H1 (cell line): Measurements from ENCODE around the gene TMOD4. TPM values are rescaled to one million over a fixed set of nuclear protein-coding genes. Genes with fewer than 3 reads are reported as not detected.

Experiments used
- CTCF ChIA-PET: fragments of 300-600 bp; sonication (Branson Sonifier 250); formaldehyde crosslinking; loops from one replicate; lab custom pipeline; 2021; ENCODE audit not compliant: partially characterized antibody; lab: Charles Lee
- POLR2A ChIA-PET: fragments of 300-600 bp; sonication (Branson Sonifier 250); formaldehyde crosslinking; loops from one replicate; lab custom pipeline; 2021; ENCODE audit warnings: inconsistent platforms; ENCODE audit not compliant: partially characterized antibody; lab: Charles Lee
- DNase-seq, 2 experiments: peaks; one replicate each; pipeline versions ENCODE4 v3.0.0 to v3.0.0-alpha.2; 2010 to 2022; ENCODE audit warnings: low spot score in 2 of 2, low read depth in 1 of 2, mixed read lengths in 1 of 2
- FAIRE-seq: peaks from 2 replicates; lab custom pipeline; 2011; peaks lifted over from hg19 to GRCh38; lab: Jason Lieb, UNC
- H2AFZ ChIP-seq: 2 replicates; pipeline ENCODE4 v1.8.1; 2012; ENCODE audit warnings: low read length, inconsistent platforms
- H2AK5ac ChIP-seq: 2 replicates; pipeline ENCODE4 v1.6.1; 2013; ENCODE audit warnings: low read depth, low read length
- H2BK120ac ChIP-seq: replicated peaks from 2 replicates; pipeline ENCODE3; 2013; ENCODE audit warnings: low read depth, low read length, inconsistent platforms
- H2BK12ac ChIP-seq: 2 replicates; pipeline ENCODE4 v1.6.1; 2013; ENCODE audit warnings: low read depth, low read length
- H2BK15ac ChIP-seq: 2 replicates; pipeline ENCODE4 v1.6.1; 2013; ENCODE audit warnings: low read length
- H2BK20ac ChIP-seq: 2 replicates; pipeline ENCODE4 v1.6.1; 2013; ENCODE audit warnings: low read length
- H2BK5ac ChIP-seq: 2 replicates; pipeline ENCODE4 v1.6.1; 2013; ENCODE audit warnings: low read depth, low read length
- H3K14ac ChIP-seq: 2 replicates; pipeline ENCODE4 v1.6.1; 2013; ENCODE audit warnings: inconsistent platforms; ENCODE audit not compliant: insufficient read length
- H3K18ac ChIP-seq: 2 replicates; pipeline ENCODE4 v1.6.1; 2013; ENCODE audit warnings: low read length; ENCODE audit errors: extremely low read depth
- H3K23ac ChIP-seq: 2 replicates; pipeline ENCODE4 v1.6.1; 2013; ENCODE audit warnings: inconsistent platforms; ENCODE audit not compliant: insufficient read length
- H3K23me2 ChIP-seq: 2 replicates; pipeline ENCODE4 v1.6.1; 2013; ENCODE audit warnings: low read depth, low read length
- H3K27ac ChIP-seq: 2 replicates; pipeline ENCODE4 v1.6.1; 2011; ENCODE audit warnings: low read depth, low read length, inconsistent platforms
- H3K27me3 ChIP-seq, 4 experiments: replicated peaks in 1 of 4; 1 replicate in 1 of 4; 2 replicates in 3 of 4; pipeline versions ENCODE4 v1.6.1 to v1.8.1; 2011 to 2013; ENCODE audit warnings: low read length in 3 of 4, mild to moderate bottlenecking in 3 of 4, inconsistent platforms in 2 of 4, mixed read lengths in 2 of 4, moderate library complexity in 1 of 4; ENCODE audit not compliant: control insufficient read depth in 3 of 4, insufficient read depth in 3 of 4; ENCODE audit errors: extremely low read depth in 1 of 4
- H3K36me3 ChIP-seq, 4 experiments: 2 replicates each; pipeline versions ENCODE4 v1.6.1 to v1.8.1; 2011 to 2013; ENCODE audit warnings: mild to moderate bottlenecking in 4 of 4, low read length in 3 of 4, moderate library complexity in 2 of 4, control low read depth in 1 of 4, inconsistent platforms in 1 of 4; ENCODE audit not compliant: insufficient read depth in 4 of 4, control insufficient read depth in 2 of 4
- H3K4ac ChIP-seq: replicated peaks from 2 replicates; pipeline ENCODE3; 2013; ENCODE audit warnings: low read length, low read depth, mixed read lengths, inconsistent platforms; ENCODE audit not compliant: insufficient read length
- H3K4me1 ChIP-seq, 4 experiments: replicated peaks in 1 of 4; 1 replicate in 1 of 4; 2 replicates in 3 of 4; pipeline versions ENCODE4 v1.6.1 to v1.8.1; 2011 to 2013; ENCODE audit warnings: low read length in 3 of 4, inconsistent platforms in 2 of 4, mixed read lengths in 1 of 4; ENCODE audit not compliant: insufficient read depth in 4 of 4, control insufficient read depth in 3 of 4
- H3K4me2 ChIP-seq, 2 experiments: 2 replicates each; pipeline versions ENCODE4 v1.6.1 to v1.8.1; 2011 to 2013; ENCODE audit warnings: low read depth in 2 of 2, low read length in 2 of 2, control low read depth in 1 of 2, inconsistent platforms in 1 of 2, mild to moderate bottlenecking in 1 of 2; ENCODE audit not compliant: insufficient read depth in 1 of 2
- H3K4me3 ChIP-seq, 4 experiments: fragments of 200-600, 300-600 bp in 1 of 4; sonication (generic), shearing (Covaris generic), sonication (Bioruptor Twin) in 1 of 4; 2 replicates each; pipeline versions ENCODE4 v1.5.1 to v1.8.1; 2011 to 2016; ENCODE audit warnings: low read length in 4 of 4, low read depth in 3 of 4, control low read depth in 2 of 4, inconsistent platforms in 2 of 4, mild to moderate bottlenecking in 2 of 4, mixed read lengths in 1 of 4, moderate library complexity in 1 of 4; ENCODE audit not compliant: insufficient read depth in 2 of 4; ENCODE audit errors: extremely low read depth in 1 of 4
- H3K56ac ChIP-seq: replicated peaks from 2 replicates; pipeline ENCODE3; 2013; ENCODE audit warnings: low read depth, mild to moderate bottlenecking, mixed read lengths, low read length, inconsistent platforms; ENCODE audit not compliant: insufficient read length
- H3K79me1 ChIP-seq: 2 replicates; pipeline ENCODE4 v1.6.1; 2013; ENCODE audit warnings: low read depth, low read length, control low read depth
- H3K79me2 ChIP-seq, 2 experiments: 2 replicates each; pipeline versions ENCODE4 v1.6.1 to v1.8.1; 2012 to 2013; ENCODE audit warnings: low read length in 2 of 2, mild to moderate bottlenecking in 2 of 2, inconsistent platforms in 1 of 2; ENCODE audit not compliant: insufficient read depth in 2 of 2, control insufficient read depth in 1 of 2
- H3K9ac ChIP-seq, 4 experiments: replicated peaks in 1 of 4; 1 replicate in 1 of 4; 2 replicates in 3 of 4; pipeline versions ENCODE4 v1.6.1 to v1.8.1; 2011 to 2013; ENCODE audit warnings: low read depth in 3 of 4, low read length in 3 of 4, control low read depth in 2 of 4, mild to moderate bottlenecking in 2 of 4, moderate library complexity in 2 of 4, inconsistent platforms in 1 of 4; ENCODE audit errors: extremely low read depth in 1 of 4
- H3K9me3 ChIP-seq, 2 experiments: 2 replicates each; pipeline versions ENCODE4 v1.6.1 to v1.8.1; 2012 to 2013; ENCODE audit warnings: mild to moderate bottlenecking in 2 of 2, moderate library complexity in 2 of 2, control low read depth in 1 of 2, inconsistent platforms in 1 of 2, low read depth in 1 of 2, low read length in 1 of 2, mixed read lengths in 1 of 2; ENCODE audit not compliant: insufficient read depth in 2 of 2
- H4K20me1 ChIP-seq, 2 experiments: replicated peaks in 1 of 2; 2 replicates each; pipeline versions ENCODE3 to v1.8.1; 2011 to 2013; ENCODE audit warnings: inconsistent platforms in 2 of 2, low read length in 2 of 2, mild to moderate bottlenecking in 1 of 2; ENCODE audit not compliant: insufficient read depth in 2 of 2, control insufficient read depth in 1 of 2
- H4K5ac ChIP-seq: 2 replicates; pipeline ENCODE4 v1.6.1; 2013; ENCODE audit warnings: low read length, low read depth, mixed read lengths, inconsistent platforms; ENCODE audit not compliant: insufficient read length
- H4K8ac ChIP-seq: 2 replicates; pipeline ENCODE4 v1.8.0; 2013; ENCODE audit warnings: mild to moderate bottlenecking, moderate library complexity, low read length, inconsistent platforms; ENCODE audit not compliant: insufficient read depth; ENCODE audit errors: extremely low read depth
- H4K91ac ChIP-seq: replicated peaks from 2 replicates; pipeline ENCODE3; 2013; ENCODE audit warnings: low read length, mixed read lengths, inconsistent platforms; ENCODE audit not compliant: insufficient read length
- CTBP2 ChIP-seq: IDR thresholded peaks from 2 replicates; pipeline ENCODE4 v1.7.0; 2011; ENCODE audit warnings: borderline replicate concordance, mild to moderate bottlenecking, moderate library complexity, mixed read lengths, low read length; ENCODE audit not compliant: insufficient read depth, insufficient read length
- EGR1 ChIP-seq: IDR thresholded peaks from 2 replicates; pipeline ENCODE4 v1.6.1; 2011; ENCODE audit warnings: low read depth, low read length, borderline replicate concordance
- FOSL1 ChIP-seq: IDR thresholded peaks from 2 replicates; pipeline ENCODE4 v1.6.1; 2011; ENCODE audit warnings: mild to moderate bottlenecking, low read depth, low read length, moderate library complexity; ENCODE audit not compliant: insufficient read depth
- KDM4A ChIP-seq: IDR thresholded peaks from one replicate; pipeline ENCODE4 v1.7.1; 2012; ENCODE audit warnings: low read depth, mild to moderate bottlenecking, moderate library complexity, low read length, inconsistent platforms; ENCODE audit not compliant: severe bottlenecking
- RFX5 ChIP-seq: IDR thresholded peaks from 2 replicates; pipeline ENCODE4 v1.6.1; 2011; ENCODE audit warnings: low read depth, low read length, improper control_type of control experiment, borderline replicate concordance
- SUZ12 ChIP-seq: fragments of 200-600 bp; sonication (generic); IDR thresholded peaks from 2 replicates; pipeline ENCODE4 v1.6.1; 2012; ENCODE audit warnings: mild to moderate bottlenecking, inconsistent platforms, low read length, moderate library complexity, mixed read lengths
- TEAD4 ChIP-seq: IDR thresholded peaks from 2 replicates; pipeline ENCODE4 v1.6.1; 2012; ENCODE audit warnings: low read depth, low read length, inconsistent platforms, mixed read lengths
- WGBS, 2 experiments: shearing (Covaris generic) in 1 of 2; methylation state at CpG; one replicate each; pipeline versions ENCODE4 v1.1.6 to v1.1.7; 2013 to 2015; ENCODE audit warnings: low lambda C conversion rate in 2 of 2, mixed read lengths in 2 of 2, inconsistent platforms in 1 of 2, low coverage in 1 of 2, missing lambda C conversion rate in 1 of 2; ENCODE audit not compliant: insufficient replicate concordance in 2 of 2, insufficient coverage in 1 of 2, insufficient read length in 1 of 2; ENCODE audit errors: extremely low coverage in 1 of 2, missing lambda C conversion rate in 1 of 2; 5-methylcytosine and 5-hydroxymethylcytosine counted together
- polyA plus RNA-seq, 7 experiments: library from polyadenylated mRNA; depleted of rRNA in 3 of 7; stranded (reverse) in 5 of 7; unstranded in 2 of 7; fragments of >200 nt in 5 of 7; fragments of 200-250 nt in 2 of 7; gene quantifications; 1 replicate in 5 of 7; 2 replicates in 1 of 7; 4 replicates in 1 of 7; pipeline versions ENCODE4 v1.2.1 to v1.2.3, GENCODE V29; 2011 to 2013; ENCODE audit warnings: missing spikeins in 2 of 7, mixed read lengths in 2 of 7
- total RNA-seq: library from RNA; stranded (reverse); fragmentation: NEBNext Ultra II Directional; extraction: Animal tissue kit (Norgen Biotek cat#: 25700); gene quantifications from 2 replicates; pipeline ENCODE4 v1.2.1, GENCODE V29; 2021

The TMOD4 gene
- total and polyA plus RNA-seq, 2 of the 8 experiments (the other 6 are each of a cell fraction or from before 2014, with no cell fraction given): 0.42 TPM; not detected in 1

DNA sequence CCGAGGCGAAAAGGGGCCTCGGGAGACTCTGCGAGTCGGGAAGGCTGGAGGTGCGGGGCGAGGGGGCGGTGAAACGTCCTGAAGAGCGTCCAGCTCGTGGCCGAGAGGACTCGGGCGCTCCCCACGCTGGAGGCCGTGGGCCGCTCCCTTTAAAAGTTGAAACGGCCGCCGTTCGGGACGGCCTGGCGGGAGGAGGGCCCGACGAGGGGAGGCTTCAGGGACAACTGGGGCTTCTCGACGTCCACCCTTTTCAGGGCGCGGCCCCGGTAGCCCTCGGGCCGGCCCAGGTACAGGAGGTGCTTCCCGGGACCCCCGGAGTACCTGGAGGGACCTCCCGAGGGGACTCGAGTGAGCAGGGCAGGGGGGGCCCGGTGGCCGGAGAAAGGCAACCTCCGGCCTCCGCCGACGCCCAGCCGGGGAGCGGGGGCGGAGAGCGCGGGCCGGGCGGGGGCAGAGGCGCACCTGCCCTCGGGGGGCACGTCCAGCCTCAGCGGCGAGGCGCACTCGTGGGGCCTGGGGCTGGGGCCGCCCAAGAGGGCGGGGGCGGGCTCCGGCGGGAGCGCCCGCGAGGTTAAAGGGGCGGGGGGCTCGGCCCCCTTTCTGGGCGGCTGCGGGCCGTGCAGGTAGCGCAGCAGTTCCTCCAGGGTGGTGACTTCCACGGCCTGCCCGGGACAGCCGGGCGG is 43.3 kb downstream of the TMOD4 start:
- H3K27me3 ChIP-seq: peaks cover 0 to 28% (median 20%) of the 10 kb centered on the region in 4 experiments; a peak in 5 of 7 replicates
- peaks cover 0 to 12% (median 8%) of the 10 kb centered on the region in 4 experiments; a peak in 5 of 7 replicates for H3K4me1 ChIP-seq
- TF ChIP-seq RFX5 (no peak), TEAD4 (no peak), SUZ12 (peak; percentile 25; the same call in 1 of the 2 replicates), CTBP2 (no peak), EGR1 (peak; percentile 50; the same call in 1 of the 2 replicates), KDM4A (peak; percentile 43), FOSL1 (no peak)
- peak overlapping the region; percentile 67 for H4K91ac ChIP-seq
- no peak for FAIRE-seq
- H3K9ac ChIP-seq: peak overlapping the region in 3 of 4 experiments; percentile 5 to 61 (median 9); a peak in 2 of 7 replicates
- peak overlapping the region; percentile 35; the same call in 1 of the 2 replicates for H2AFZ ChIP-seq
- peak in 1 of 2 experiments; percentile 71 for DNase-seq
- WGBS, 2 experiments: 6% methylated on average over 43 of the region's 74 CpGs; no CpG with 5 or more reads in 1 of the 2 experiments
- H2BK20ac ChIP-seq: no peak overlapping the region
- H3K14ac ChIP-seq: no peak overlapping the region
- H4K20me1 ChIP-seq: peaks cover 2 to 4% of the 10 kb centered on the region in 2 experiments
- H4K5ac ChIP-seq: no peak overlapping the region
- no peak overlapping the region for H2BK120ac ChIP-seq
- ChIA-PET POLR2A (interaction anchor here (0.5 to 9.8 kb wide), 8 partner anchors 12 to 158 kb away, joined by 3 to 124 read pairs (median 4); partner anchors contain the start of genes CERS2, LYSMD1, SCNM1 and SEMA6C), CTCF (interaction anchor here (1.2 to 7.9 kb wide), 6 partner anchors 10 to 61 kb away, joined by 5 to 94 read pairs (median 22); partner anchors contain the start of genes GABPB2 and TNFAIP8L2)
- H3K27ac ChIP-seq: no peak overlapping the region
- H3K18ac ChIP-seq: peak overlapping the region; percentile 78; the same call in 1 of the 2 replicates
- H3K9me3 ChIP-seq: no peaks in the 10 kb centered on the region
- no peaks in the 10 kb centered on the region for H3K79me1 ChIP-seq
- H3K4me3 ChIP-seq: peak overlapping the region; percentile 36 to 64 (median 44)
- no peak overlapping the region for H2BK12ac ChIP-seq
- peaks cover 0 to 6% (median 2%) of the 10 kb centered on the region in 4 experiments; a peak in 2 of 8 replicates for H3K36me3 ChIP-seq
- peaks cover 15% of the 10 kb centered on the region for H3K23me2 ChIP-seq
- H3K79me2 ChIP-seq: no peaks in the 10 kb centered on the region
- no peak overlapping the region for H3K23ac ChIP-seq
- peak overlapping the region; percentile 62; the same call in 1 of the 2 replicates for H4K8ac ChIP-seq
- H2AK5ac ChIP-seq: no peak overlapping the region
- no peak overlapping the region for H3K56ac ChIP-seq
- peak overlapping the region; percentile 84 to 90 for H3K4me2 ChIP-seq
- no peak overlapping the region for H3K4ac ChIP-seq
- H2BK15ac ChIP-seq: no peak overlapping the region
- no peak overlapping the region for H2BK5ac ChIP-seq
